ENCODE data around the gene TMEM41A. TPM values are rescaled to one million over a fixed set of nuclear protein-coding genes. Genes with fewer than 3 reads are reported as not detected.

The TMEM41A gene
- total and polyA plus RNA-seq, 2 donors (not counting 1 experiment from before 2014, with no cell fraction given) = 8.5 to 23.7 TPM

- no peak overlapping the region for H3K27ac ChIP-seq (ENCODE audit: low read length in 2 of 2)
- Mint-ChIP-seq H3K4me3 (no peak overlapping the region), H3K9me3 (ENCODE audit: insufficient read depth) (no peaks in the 10 kb centered on the region), H3K27me3 (peaks cover 10% of the 10 kb centered on the region), H3K27ac (no peak overlapping the region), H3K4me1 (no peaks in the 10 kb centered on the region)
- H3K4me3 ChIP-seq (ENCODE audit: control extremely low read depth in 1 of 5, extremely low read depth in 1 of 5, insufficient read depth in 1 of 5, low read depth in 2 of 5, low read length in 4 of 5) = no peak overlapping the region
- H3K4me1 ChIP-seq (ENCODE audit: control insufficient read depth in 2 of 2, insufficient read depth in 2 of 2, low read length in 2 of 2) = no peaks in the 10 kb centered on the region
- no peak overlapping the region for H3K4me2 ChIP-seq (replicated peaks; ENCODE audit: low read depth, low read length, poor library complexity, severe bottlenecking)
- no peaks in the 10 kb centered on the region for H3K79me2 ChIP-seq (ENCODE audit: control insufficient read depth, insufficient read depth, low read length)
- ATAC-seq (ENCODE audit: low read depth) (no peak), DNase-seq (no peak)
- H3K36me3 ChIP-seq (replicated peaks in 1 of 2; ENCODE audit: control extremely low read depth in 1 of 2, control insufficient read depth in 1 of 2, extremely low read depth in 1 of 2, insufficient read depth in 2 of 2, low read length in 1 of 2) = no peaks in the 10 kb centered on the region
- no peaks in the 10 kb centered on the region for H3K9me3 ChIP-seq (ENCODE audit: control extremely low read depth in 1 of 3, control insufficient read depth in 2 of 3, insufficient read depth in 1 of 3, low read length in 2 of 3)
- peaks cover 0 to 6% (median 0%) of the 10 kb centered on the region in 4 experiments for H3K27me3 ChIP-seq (replicated peaks in 1 of 4; ENCODE audit: control extremely low read depth in 1 of 4, control insufficient read depth in 3 of 4, insufficient read depth in 4 of 4, low read length in 3 of 4)
- no peak for TF ChIP-seq EZH2 (IDR thresholded peaks at IDR 0.05; ENCODE audit: borderline replicate concordance, insufficient read depth, low read depth, low read length, poor library complexity, severe bottlenecking)
- no peak for TF ChIP-seq CTCF (IDR thresholded peaks at IDR 0.05)
- intact Hi-C loops (cut with micrococcal nuclease) = no loop called here
- H4K20me1 ChIP-seq (ENCODE audit: control insufficient read depth, insufficient read depth, low read length, poor library complexity, severe bottlenecking) = no peaks in the 10 kb centered on the region
- H2AFZ ChIP-seq (ENCODE audit: insufficient read depth, low read depth, low read length, poor library complexity, severe bottlenecking) = no peak overlapping the region
- ChIA-PET CTCF (no interaction called here), POLR2A (interaction anchor here (0.6 kb wide), 1 partner anchor 17 kb away, joined by 3 read pairs; no protein-coding TSS in a partner anchor)
- WGBS (ENCODE audit: insufficient coverage) = 100% methylated on average over 1 of the region's 5 CpGs
- H3K9ac ChIP-seq (ENCODE audit: low read length) = no peak overlapping the region
These were observed 32.0 kb upstream of the TMEM41A start for GRCh38 chr3:185530856-185531255.

GRCh38 chr3:185528532-185528931, 29.7 kb upstream of the TMEM41A start:
- Mint-ChIP-seq H3K4me3 (no peak overlapping the region), H3K27me3 (peaks cover 24% of the 10 kb centered on the region), H3K27ac (no peak overlapping the region), H3K9me3 (ENCODE audit: insufficient read depth) (no peaks in the 10 kb centered on the region), H3K4me1 (no peaks in the 10 kb centered on the region)
- H3K79me2 ChIP-seq (ENCODE audit: control insufficient read depth, insufficient read depth, low read length) = no peaks in the 10 kb centered on the region
- H4K20me1 ChIP-seq (ENCODE audit: control insufficient read depth, insufficient read depth, low read length, poor library complexity, severe bottlenecking) = no peaks in the 10 kb centered on the region
- no peaks in the 10 kb centered on the region for H3K36me3 ChIP-seq (replicated peaks in 1 of 2; ENCODE audit: control extremely low read depth in 1 of 2, control insufficient read depth in 1 of 2, extremely low read depth in 1 of 2, insufficient read depth in 2 of 2, low read length in 1 of 2)
- no peak overlapping the region for H3K9ac ChIP-seq (ENCODE audit: low read length)
- ATAC-seq (ENCODE audit: low read depth) (no peak), DNase-seq (no peak)
- H3K9me3 ChIP-seq (ENCODE audit: control extremely low read depth in 1 of 3, control insufficient read depth in 2 of 3, insufficient read depth in 1 of 3, low read length in 2 of 3) = no peaks in the 10 kb centered on the region
- no peaks in the 10 kb centered on the region for H3K4me1 ChIP-seq (ENCODE audit: control insufficient read depth in 2 of 2, insufficient read depth in 2 of 2, low read length in 2 of 2)
- H2AFZ ChIP-seq (ENCODE audit: insufficient read depth, low read depth, low read length, poor library complexity, severe bottlenecking) = no peak overlapping the region
- POLR2A ChIA-PET = no interaction called here
- TF ChIP-seq EZH2 (IDR thresholded peaks at IDR 0.05; ENCODE audit: borderline replicate concordance, insufficient read depth, low read depth, low read length, poor library complexity, severe bottlenecking) (no peak), CTCF (IDR thresholded peaks at IDR 0.05) (no peak)
- CTCF ChIA-PET = no interaction called here
- intact Hi-C loops (cut with micrococcal nuclease) = no loop called here
- peaks cover 0 to 6% (median 0%) of the 10 kb centered on the region in 4 experiments for H3K27me3 ChIP-seq (replicated peaks in 1 of 4; ENCODE audit: control extremely low read depth in 1 of 4, control insufficient read depth in 3 of 4, insufficient read depth in 4 of 4, low read length in 3 of 4)
- no peak overlapping the region for H3K4me3 ChIP-seq (ENCODE audit: control extremely low read depth in 1 of 5, extremely low read depth in 1 of 5, insufficient read depth in 1 of 5, low read depth in 2 of 5, low read length in 4 of 5)
- no peak overlapping the region for H3K27ac ChIP-seq (ENCODE audit: low read length in 2 of 2)
- WGBS (ENCODE audit: insufficient coverage) = 97% methylated on average over 5 of the region's 6 CpGs
- H3K4me2 ChIP-seq (replicated peaks; ENCODE audit: low read depth, low read length, poor library complexity, severe bottlenecking) = no peak overlapping the region

Data from B cell (primary cell).